RPMI8226 (cell line): ENCODE measurements around the gene OSBPL3.
A peak's percentile ranks its signal among the peaks of the same experiment; 100 is the strongest.
"Not testable (repeated sequence)": the region's sequence is repeated elsewhere in the genome, so short reads cannot be mapped to it uniquely, and the experiment has no call there.

Experiments
- DNase-seq: peaks from one replicate; pipeline ENCODE4 v3.0.0-alpha.2; 2015

Gene OSBPL3

GRCh38 chr7:24916463-24917040, 63.4 kb downstream of the OSBPL3 start:
- DNase-seq, result no peak

- peak; percentile 77 for DNase-seq
Measured at GRCh38 chr7:24914465-24914859, 65.5 kb downstream of the OSBPL3 start.

DNA sequence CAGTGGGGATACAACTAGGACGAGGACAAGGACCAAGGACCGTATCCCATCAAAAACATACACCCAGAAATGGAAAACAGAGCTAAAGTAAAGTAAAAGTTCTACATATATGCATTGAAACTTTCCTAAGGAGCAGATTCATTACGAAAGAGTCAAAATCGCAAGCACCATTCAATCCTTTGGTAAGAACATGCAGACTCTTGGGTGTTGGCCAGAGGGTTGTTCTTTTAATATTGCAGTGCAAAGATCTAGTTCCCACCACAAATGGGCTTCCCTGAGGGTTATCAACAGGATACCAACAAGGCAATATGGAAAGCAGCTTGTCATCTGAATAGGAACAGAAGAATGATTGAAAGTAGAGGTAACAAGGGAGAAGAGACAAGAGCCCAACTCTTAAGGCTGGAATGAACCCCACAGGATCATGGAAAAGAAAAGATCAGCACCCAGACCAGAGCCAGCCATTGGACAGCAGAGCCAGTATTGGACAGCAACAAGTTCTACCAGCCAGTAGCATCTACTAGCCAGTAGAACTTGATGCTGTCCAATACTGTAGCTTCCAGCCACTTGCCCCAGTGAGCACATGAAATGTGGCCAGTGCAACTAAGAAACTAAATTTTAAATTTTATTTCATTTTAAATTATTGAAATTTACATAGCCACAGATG, 66.0 kb downstream of the OSBPL3 start:
- peak; percentile 35 for DNase-seq

GRCh38 chr7:24912874-24913514, 67.0 kb downstream of the OSBPL3 start:
- DNase-seq, result peak; percentile 83

- DNase-seq, result no peak
Measured at GRCh38 chr7:24912424-24912823, 67.6 kb downstream of the OSBPL3 start.

GRCh38 chr7:24911213-24911603, 68.8 kb downstream of the OSBPL3 start:
- DNase-seq, result no peak

GRCh38 chr7:24910551-24911212, 69.3 kb downstream of the OSBPL3 start:
- no peak for DNase-seq

GRCh38 chr7:24908727-24909126, 71.3 kb downstream of the OSBPL3 start:
- no peak for DNase-seq

DNA sequence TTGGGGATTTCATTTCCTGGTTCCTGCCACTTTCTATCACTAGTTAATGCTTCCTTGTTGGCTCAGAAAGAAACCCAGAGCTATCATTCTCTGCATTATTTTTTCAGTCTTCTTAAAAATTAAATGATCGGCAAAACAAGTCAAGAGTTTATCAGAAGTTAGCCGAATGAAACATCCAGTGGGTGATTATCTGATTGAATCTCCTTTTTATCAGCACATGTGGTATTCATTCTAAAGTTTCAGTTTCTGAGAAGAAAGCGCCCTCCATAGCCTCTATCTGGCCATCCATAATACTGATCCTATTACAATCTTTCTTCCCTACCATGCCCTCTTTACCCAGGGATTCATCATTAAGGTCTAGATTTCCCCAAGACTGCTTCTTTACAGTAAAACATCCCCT, 71.8 kb downstream of the OSBPL3 start:
- DNase-seq, result no peak

- DNase-seq, result no peak
Measured at GRCh38 chr7:24907311-24907886, 72.6 kb downstream of the OSBPL3 start.

DNA sequence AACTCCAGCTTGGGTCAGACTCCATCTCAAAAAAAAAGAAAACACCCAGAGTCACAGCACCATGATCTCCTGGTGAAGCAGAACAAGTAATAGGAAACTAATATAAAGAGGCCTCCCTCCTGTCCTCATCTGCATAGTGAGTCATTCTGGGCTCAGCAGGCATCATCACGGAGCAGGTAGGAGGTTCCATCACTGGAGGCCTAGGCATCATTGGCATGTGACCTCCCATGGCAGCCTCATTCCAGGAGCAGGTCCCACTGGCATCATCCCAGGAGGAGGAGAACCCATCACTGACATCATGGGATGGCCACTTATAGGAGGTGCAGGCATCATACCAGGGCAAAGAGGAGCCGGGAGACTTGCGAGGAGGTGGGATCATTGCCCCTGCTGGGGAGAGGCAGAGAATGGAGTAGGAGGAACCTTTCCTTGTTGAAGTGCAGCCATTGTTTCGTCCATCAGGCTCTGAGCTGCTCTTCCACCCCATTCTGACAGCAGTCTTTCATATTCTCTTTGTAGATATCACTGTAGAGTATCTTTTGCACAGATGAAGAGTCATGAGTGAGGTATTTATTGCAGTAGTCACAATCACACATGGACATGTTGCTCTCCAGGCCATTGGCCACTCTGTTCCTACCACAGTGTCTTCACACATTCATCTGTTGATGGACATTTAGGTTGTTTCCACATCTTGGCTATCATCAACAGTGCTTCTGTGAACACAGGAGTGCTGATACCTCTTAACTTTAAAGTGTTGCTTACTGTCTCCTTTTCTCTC, 73.8 kb downstream of the OSBPL3 start:
- DNase-seq, result no peak

DNA sequence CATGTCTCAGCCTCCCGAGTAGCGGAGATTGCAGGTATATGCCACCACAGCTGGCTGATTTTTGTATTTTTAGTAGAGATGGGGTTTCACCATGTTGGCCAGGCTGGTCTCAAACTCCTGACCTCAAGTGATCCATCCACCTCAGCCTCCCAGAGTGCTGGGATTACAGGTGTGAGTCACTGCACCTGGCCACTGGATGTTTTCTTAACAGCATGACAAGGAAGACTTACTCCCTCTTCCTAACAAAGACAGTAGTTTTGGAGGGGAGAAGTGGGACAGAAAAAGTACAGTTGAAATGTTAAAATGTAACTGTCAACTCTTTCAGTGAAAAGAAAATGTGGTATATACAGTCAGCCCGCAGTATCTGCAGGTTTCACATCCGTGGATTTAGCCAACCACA, 76.0 kb downstream of the OSBPL3 start:
- DNase-seq, result not testable (repeated sequence)

GRCh38 chr7:24903559-24903958, 76.4 kb downstream of the OSBPL3 start:
- no peak for DNase-seq

- no peak for DNase-seq
Measured at GRCh38 chr7:24902931-24903330, 77.0 kb downstream of the OSBPL3 start.

DNA sequence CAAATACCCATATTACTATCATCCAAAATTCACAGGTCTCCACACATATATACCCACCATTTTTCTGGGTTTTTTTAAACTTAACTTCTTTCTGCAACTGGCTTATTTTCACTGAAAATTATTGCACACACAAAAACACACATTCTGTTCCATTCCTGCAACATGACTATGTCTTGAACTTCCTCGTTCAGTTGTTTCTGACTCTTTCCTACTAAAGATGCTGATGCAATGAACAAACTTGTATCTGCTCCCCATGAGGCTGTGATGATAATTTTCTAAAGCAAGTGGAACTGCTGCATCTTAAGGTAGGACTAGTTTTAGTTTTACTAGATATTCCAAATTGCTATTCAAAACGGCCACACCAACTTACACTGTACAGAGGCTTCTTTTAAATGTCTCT, 77.7 kb downstream of the OSBPL3 start:
- no peak for DNase-seq

DNA sequence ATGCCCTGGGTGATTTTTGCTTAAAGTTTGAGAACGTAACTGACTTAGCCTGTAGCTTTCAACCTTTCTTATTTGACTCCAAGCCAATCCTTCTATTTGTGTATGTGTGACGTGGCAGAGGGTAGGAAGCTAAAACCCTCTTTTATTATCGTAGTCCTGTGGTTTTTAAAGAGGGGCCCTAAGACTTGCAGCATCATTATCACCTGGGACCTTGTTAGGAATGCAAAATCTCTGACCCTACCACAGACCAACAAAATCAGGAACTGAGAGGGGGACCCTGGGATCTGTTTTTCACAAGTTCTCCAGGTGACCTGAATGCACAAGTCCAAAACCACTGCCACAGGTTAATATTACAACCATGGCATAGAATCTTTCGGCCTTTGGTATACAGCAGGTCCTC, 80.1 kb downstream of the OSBPL3 start:
- peak; percentile 89 for DNase-seq

- no peak for DNase-seq
Measured at GRCh38 chr7:24899161-24899560, 80.8 kb downstream of the OSBPL3 start.

GRCh38 chr7:24898691-24899090, 81.3 kb downstream of the OSBPL3 start:
- no peak for DNase-seq

- peak; percentile 73 for DNase-seq
Measured at GRCh38 chr7:24896031-24896501, 83.9 kb downstream of the OSBPL3 start.

GRCh38 chr7:24894429-24895221, 85.4 kb downstream of the OSBPL3 start:
- DNase-seq, result no peak

GRCh38 chr7:24891311-24891735, 88.7 kb downstream of the OSBPL3 start:
- no peak for DNase-seq

DNA sequence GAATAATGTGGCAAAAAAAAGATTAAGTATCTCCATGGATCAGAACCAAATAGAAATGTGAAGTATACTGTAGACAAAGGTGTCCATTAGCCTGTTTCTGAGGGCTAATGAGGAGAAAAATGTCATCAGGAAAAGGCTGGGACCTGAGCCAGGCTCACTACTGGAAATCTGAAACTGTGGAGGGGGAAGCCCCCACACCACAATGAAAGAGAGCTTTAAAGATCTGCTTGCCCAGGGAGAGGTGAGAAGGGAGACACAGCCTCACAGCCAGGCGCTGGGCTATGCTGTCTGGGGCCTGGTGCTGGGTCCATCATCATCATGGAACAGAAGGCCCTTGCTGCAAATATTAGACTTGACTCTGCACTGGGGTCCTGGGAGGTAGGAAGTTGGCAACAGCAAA, 90.4 kb downstream of the OSBPL3 start:
- DNase-seq, result no peak
